Endothelial cell of umbilical vein (primary cell): ENCODE measurements around the gene ERG.

ENCODE experiments used
- CTCF ChIP-seq, 2 donors: IDR thresholded peaks; 1 replicate in 1 of 2; 2 replicates in 1 of 2; pipeline ENCODE4 v1.5.1; 2011; ENCODE audit warnings: low read length in 2 of 2, mild to moderate bottlenecking in 2 of 2, moderate library complexity in 2 of 2, control low read depth in 1 of 2, inconsistent platforms in 1 of 2, low read depth in 1 of 2; ENCODE audit not compliant: insufficient read depth in 1 of 2; ENCODE audit errors: extremely low read depth in 1 of 2
- EZH2 ChIP-seq: IDR thresholded peaks from 2 replicates; pipeline ENCODE4 v1.6.1; 2012; ENCODE audit warnings: borderline replicate concordance, low read depth, mild to moderate bottlenecking, moderate library complexity, low read length, inconsistent platforms; ENCODE audit not compliant: severe bottlenecking
- MYC ChIP-seq: IDR thresholded peaks from one replicate; pipeline ENCODE4 v1.6.1; 2011; ENCODE audit warnings: mild to moderate bottlenecking, low read depth, low read length

- no peak for TF ChIP-seq MYC
- TF ChIP-seq CTCF (IDR thresholded peaks at IDR 0.05; ENCODE audit: extremely low read depth in 1 of 2, insufficient read depth in 1 of 2, low read depth in 1 of 2, low read length in 2 of 2) = no peak
- no peak for TF ChIP-seq EZH2
Observed at GRCh38 chr21:38494251-38494642, 4.0 kb downstream of the ERG start.
